GM10847 (cell line): ENCODE results near the gene NID1.

Experiments
- POLR2A ChIP-seq: IDR thresholded peaks from 2 replicates; pipeline ENCODE4 v1.6.1; 2011; ENCODE audit not compliant: insufficient read length; ENCODE audit errors: extremely low read depth

Gene NID1

DNA sequence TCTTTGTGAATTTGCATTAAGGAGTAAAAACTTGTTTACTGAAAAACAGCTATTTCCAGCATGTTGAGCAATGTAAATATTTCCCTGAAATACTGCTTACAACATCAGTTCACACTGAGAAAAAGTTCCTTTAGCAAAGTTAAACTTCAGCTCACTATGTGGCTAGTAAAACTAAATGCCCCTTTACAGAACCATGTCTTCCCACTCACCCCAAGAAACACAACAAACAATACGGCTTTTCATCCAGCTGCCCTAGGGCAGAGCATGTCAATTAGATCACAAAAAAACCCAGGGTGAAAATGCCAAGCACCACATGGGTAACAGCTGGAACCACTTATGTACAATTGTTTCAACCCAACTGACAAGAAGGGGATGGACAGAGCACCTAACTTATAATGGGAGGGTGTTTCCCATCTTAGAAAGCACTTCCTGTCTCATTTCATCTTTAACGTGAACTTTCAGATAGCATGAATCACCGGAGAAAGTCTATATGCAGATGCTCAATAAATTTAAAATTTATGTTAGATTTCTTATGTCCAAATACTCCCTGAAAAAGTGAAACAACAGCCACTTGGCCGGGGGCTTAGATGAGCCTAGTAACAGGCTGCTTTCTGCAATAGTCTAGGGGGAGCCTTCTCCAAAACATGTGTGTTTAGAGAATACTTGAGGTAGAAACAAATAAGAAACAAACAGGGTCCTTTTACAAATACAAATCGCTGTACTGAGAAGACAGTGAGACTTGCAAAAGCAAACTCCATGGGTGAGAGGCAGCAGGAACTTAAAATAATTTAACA, 6.6 kb downstream of the NID1 start:
- TF ChIP-seq POLR2A = no peak

- TF ChIP-seq POLR2A = no peak
Measured at GRCh38 chr1:236057546-236057945, 7.3 kb downstream of the NID1 start.

- TF ChIP-seq POLR2A = no peak
Measured at GRCh38 chr1:236052232-236052993, 12.5 kb downstream of the NID1 start.

GRCh38 chr1:236051242-236051791, 13.6 kb downstream of the NID1 start:
- TF ChIP-seq POLR2A = no peak

- TF ChIP-seq POLR2A = no peak
Measured at GRCh38 chr1:236045771-236046170, 19.1 kb downstream of the NID1 start.

DNA sequence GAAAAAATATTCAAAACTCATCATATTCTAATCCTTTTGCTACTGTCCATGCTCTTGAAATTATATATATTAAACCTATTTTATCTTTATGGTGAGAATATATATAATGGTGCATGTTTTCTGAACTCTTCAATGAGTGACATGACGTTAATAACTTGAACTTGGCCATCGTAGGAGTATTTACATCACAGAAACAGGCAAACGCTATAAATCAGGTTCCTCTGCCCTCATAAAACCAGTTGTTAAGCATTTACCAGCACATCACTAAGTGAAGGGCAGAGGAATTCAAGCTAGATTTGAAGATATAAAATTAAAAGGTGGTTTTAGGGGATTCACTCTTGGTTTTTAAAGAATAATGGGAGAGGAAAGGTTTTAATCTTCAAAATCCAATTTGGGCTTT, 20.5 kb downstream of the NID1 start:
- no peak for TF ChIP-seq POLR2A

- no peak for TF ChIP-seq POLR2A
Measured at GRCh38 chr1:236041631-236042618, 23.0 kb downstream of the NID1 start.

GRCh38 chr1:236039740-236040685, 24.9 kb downstream of the NID1 start:
- TF ChIP-seq POLR2A = no peak

- no peak for TF ChIP-seq POLR2A
Measured at GRCh38 chr1:236038034-236038433, 26.9 kb downstream of the NID1 start.

GRCh38 chr1:236035681-236036101, 29.2 kb downstream of the NID1 start:
- no peak for TF ChIP-seq POLR2A

- TF ChIP-seq POLR2A = no peak
Measured at GRCh38 chr1:236033336-236033735, 31.6 kb downstream of the NID1 start.

DNA sequence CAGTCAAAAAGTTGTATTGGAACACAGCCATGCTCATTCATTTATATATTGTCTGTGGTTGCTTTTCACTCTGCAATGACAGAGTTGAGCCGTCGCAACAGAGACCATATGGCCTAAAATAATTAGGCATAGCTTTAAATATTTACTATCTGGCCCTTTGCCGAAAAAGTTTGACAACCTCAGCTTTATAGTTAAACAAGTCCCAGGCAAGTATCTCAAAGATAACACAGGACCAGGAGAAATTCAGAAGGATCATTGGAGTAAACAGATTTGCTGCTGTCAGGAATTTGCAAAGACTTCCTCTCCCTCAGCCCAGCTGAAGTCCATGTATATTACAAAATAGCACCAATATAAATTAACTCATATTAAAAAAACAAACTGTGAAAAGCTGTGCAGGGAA, 34.4 kb downstream of the NID1 start:
- TF ChIP-seq POLR2A = no peak

GRCh38 chr1:236029428-236029940, 35.4 kb downstream of the NID1 start:
- TF ChIP-seq POLR2A = no peak

- no peak for TF ChIP-seq POLR2A
Measured at GRCh38 chr1:236027104-236027503, 37.8 kb downstream of the NID1 start.
